ENCODE measurements around the gene SPTBN5. TPM values are rescaled to one million over a fixed set of nuclear protein-coding genes. Genes with fewer than 3 reads are reported as not detected.

The SPTBN5 gene
- total and polyA plus RNA-seq, 2 experiments from 2014 or later, result 0.57 to 1.1 TPM

DNA sequence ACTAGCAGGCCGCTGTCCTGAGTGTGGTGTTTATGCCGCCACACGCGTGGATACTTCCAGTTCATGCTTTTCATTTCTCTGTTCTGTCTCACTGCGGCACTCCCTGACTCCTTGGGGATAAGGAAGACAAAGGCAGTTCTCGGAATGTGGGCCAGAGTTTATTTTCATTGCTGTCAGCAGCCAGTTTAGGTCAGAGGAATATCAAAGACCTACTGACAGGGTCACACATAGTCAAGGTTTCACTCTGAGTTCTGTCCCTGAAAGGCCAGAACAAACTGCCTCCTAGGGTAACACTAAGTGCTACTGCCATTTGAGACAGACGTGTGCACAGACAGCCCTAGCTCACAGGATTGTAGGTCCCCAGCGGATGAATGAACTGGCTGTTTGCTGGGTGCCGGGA lies 27.3 kb upstream of the SPTBN5 start:
- H3K36me3 ChIP-seq (ENCODE audit: insufficient read depth), result 0 out of 2 replicates have a peak, but pooled peaks cover 5% of the 10 kb centered on the region
- H3K27me3 Mint-ChIP-seq (ENCODE audit: insufficient read depth, low read depth, poor library complexity), result peaks cover under 1% of the 10 kb centered on the region
- no peak overlapping the region for H3K27ac Mint-ChIP-seq
- TF ChIP-seq ZNF114 (CRISPR knock-in tag; IDR thresholded peaks at IDR 0.05), result no peak
- TF ChIP-seq CREB1 (CRISPR knock-in tag; IDR thresholded peaks at IDR 0.05; ENCODE audit: low read depth), result no peak
- TF ChIP-seq, protein P1, sequence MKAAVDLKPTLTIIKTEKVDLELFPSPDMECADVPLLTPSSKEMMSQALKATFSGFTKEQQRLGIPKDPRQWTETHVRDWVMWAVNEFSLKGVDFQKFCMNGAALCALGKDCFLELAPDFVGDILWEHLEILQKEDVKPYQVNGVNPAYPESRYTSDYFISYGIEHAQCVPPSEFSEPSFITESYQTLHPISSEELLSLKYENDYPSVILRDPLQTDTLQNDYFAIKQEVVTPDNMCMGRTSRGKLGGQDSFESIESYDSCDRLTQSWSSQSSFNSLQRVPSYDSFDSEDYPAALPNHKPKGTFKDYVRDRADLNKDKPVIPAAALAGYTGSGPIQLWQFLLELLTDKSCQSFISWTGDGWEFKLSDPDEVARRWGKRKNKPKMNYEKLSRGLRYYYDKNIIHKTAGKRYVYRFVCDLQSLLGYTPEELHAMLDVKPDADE (IDR thresholded peaks at IDR 0.05), result no peak
- TF ChIP-seq EZH2 (IDR thresholded peaks at IDR 0.05; ENCODE audit: low read depth, unreplicated experiment), result no peak
- TF ChIP-seq, protein P2, sequence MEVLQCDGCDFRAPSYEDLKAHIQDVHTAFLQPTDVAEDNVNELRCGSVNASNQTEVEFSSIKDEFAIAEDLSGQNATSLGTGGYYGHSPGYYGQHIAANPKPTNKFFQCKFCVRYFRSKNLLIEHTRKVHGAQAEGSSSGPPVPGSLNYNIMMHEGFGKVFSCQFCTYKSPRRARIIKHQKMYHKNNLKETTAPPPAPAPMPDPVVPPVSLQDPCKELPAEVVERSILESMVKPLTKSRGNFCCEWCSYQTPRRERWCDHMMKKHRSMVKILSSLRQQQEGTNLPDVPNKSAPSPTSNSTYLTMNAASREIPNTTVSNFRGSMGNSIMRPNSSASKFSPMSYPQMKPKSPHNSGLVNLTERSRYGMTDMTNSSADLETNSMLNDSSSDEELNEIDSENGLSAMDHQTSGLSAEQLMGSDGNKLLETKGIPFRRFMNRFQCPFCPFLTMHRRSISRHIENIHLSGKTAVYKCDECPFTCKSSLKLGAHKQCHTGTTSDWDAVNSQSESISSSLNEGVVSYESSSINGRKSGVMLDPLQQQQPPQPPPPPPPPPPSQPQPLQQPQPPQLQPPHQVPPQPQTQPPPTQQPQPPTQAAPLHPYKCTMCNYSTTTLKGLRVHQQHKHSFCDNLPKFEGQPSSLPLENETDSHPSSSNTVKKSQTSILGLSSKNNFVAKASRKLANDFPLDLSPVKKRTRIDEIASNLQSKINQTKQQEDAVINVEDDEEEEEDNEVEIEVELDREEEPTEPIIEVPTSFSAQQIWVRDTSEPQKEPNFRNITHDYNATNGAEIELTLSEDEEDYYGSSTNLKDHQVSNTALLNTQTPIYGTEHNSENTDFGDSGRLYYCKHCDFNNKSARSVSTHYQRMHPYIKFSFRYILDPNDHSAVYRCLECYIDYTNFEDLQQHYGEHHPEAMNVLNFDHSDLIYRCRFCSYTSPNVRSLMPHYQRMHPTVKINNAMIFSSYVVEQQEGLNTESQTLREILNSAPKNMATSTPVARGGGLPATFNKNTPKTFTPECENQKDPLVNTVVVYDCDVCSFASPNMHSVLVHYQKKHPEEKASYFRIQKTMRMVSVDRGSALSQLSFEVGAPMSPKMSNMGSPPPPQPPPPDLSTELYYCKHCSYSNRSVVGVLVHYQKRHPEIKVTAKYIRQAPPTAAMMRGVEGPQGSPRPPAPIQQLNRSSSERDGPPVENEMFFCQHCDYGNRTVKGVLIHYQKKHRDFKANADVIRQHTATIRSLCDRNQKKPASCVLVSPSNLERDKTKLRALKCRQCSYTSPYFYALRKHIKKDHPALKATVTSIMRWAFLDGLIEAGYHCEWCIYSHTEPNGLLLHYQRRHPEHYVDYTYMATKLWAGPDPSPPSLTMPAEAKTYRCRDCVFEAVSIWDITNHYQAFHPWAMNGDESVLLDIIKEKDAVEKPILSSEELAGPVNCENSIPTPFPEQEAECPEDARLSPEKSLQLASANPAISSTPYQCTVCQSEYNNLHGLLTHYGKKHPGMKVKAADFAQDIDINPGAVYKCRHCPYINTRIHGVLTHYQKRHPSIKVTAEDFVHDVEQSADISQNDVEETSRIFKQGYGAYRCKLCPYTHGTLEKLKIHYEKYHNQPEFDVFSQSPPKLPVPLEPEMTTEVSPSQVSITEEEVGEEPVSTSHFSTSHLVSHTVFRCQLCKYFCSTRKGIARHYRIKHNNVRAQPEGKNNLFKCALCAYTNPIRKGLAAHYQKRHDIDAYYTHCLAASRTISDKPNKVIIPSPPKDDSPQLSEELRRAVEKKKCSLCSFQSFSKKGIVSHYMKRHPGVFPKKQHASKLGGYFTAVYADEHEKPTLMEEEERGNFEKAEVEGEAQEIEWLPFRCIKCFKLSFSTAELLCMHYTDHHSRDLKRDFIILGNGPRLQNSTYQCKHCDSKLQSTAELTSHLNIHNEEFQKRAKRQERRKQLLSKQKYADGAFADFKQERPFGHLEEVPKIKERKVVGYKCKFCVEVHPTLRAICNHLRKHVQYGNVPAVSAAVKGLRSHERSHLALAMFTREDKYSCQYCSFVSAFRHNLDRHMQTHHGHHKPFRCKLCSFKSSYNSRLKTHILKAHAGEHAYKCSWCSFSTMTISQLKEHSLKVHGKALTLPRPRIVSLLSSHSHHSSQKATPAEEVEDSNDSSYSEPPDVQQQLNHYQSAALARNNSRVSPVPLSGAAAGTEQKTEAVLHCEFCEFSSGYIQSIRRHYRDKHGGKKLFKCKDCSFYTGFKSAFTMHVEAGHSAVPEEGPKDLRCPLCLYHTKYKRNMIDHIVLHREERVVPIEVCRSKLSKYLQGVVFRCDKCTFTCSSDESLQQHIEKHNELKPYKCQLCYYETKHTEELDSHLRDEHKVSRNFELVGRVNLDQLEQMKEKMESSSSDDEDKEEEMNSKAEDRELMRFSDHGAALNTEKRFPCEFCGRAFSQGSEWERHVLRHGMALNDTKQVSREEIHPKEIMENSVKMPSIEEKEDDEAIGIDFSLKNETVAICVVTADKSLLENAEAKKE (CRISPR knock-in tag; IDR thresholded peaks at IDR 0.05), result no peak
- TF ChIP-seq ZNF331 (CRISPR knock-in tag; IDR thresholded peaks at IDR 0.05; ENCODE audit: low read depth), result no peak
- TF ChIP-seq POLR2AphosphoS5 (IDR thresholded peaks at IDR 0.05; ENCODE audit: low read depth), result no peak
- TF ChIP-seq JUNB (IDR thresholded peaks at IDR 0.05; ENCODE audit: unreplicated experiment), result no peak
- TF ChIP-seq STAT1 (IDR thresholded peaks at IDR 0.05; ENCODE audit: unreplicated experiment), result no peak
- TF ChIP-seq, protein P3, sequence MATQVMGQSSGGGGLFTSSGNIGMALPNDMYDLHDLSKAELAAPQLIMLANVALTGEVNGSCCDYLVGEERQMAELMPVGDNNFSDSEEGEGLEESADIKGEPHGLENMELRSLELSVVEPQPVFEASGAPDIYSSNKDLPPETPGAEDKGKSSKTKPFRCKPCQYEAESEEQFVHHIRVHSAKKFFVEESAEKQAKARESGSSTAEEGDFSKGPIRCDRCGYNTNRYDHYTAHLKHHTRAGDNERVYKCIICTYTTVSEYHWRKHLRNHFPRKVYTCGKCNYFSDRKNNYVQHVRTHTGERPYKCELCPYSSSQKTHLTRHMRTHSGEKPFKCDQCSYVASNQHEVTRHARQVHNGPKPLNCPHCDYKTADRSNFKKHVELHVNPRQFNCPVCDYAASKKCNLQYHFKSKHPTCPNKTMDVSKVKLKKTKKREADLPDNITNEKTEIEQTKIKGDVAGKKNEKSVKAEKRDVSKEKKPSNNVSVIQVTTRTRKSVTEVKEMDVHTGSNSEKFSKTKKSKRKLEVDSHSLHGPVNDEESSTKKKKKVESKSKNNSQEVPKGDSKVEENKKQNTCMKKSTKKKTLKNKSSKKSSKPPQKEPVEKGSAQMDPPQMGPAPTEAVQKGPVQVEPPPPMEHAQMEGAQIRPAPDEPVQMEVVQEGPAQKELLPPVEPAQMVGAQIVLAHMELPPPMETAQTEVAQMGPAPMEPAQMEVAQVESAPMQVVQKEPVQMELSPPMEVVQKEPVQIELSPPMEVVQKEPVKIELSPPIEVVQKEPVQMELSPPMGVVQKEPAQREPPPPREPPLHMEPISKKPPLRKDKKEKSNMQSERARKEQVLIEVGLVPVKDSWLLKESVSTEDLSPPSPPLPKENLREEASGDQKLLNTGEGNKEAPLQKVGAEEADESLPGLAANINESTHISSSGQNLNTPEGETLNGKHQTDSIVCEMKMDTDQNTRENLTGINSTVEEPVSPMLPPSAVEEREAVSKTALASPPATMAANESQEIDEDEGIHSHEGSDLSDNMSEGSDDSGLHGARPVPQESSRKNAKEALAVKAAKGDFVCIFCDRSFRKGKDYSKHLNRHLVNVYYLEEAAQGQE (IDR thresholded peaks at IDR 0.05; ENCODE audit: unreplicated experiment), result no peak
- no peak for TF ChIP-seq EZH2phosphoT487 (IDR thresholded peaks at IDR 0.05; ENCODE audit: unreplicated experiment)
- TF ChIP-seq, protein P4, sequence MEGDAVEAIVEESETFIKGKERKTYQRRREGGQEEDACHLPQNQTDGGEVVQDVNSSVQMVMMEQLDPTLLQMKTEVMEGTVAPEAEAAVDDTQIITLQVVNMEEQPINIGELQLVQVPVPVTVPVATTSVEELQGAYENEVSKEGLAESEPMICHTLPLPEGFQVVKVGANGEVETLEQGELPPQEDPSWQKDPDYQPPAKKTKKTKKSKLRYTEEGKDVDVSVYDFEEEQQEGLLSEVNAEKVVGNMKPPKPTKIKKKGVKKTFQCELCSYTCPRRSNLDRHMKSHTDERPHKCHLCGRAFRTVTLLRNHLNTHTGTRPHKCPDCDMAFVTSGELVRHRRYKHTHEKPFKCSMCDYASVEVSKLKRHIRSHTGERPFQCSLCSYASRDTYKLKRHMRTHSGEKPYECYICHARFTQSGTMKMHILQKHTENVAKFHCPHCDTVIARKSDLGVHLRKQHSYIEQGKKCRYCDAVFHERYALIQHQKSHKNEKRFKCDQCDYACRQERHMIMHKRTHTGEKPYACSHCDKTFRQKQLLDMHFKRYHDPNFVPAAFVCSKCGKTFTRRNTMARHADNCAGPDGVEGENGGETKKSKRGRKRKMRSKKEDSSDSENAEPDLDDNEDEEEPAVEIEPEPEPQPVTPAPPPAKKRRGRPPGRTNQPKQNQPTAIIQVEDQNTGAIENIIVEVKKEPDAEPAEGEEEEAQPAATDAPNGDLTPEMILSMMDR (conservative IDR thresholded peaks at IDR 0.05; ENCODE audit: low read depth in 2 of 2), result no peak
- TF ChIP-seq NANOG (IDR thresholded peaks at IDR 0.05; ENCODE audit: borderline replicate concordance), result no peak
- H3K4me1 Mint-ChIP-seq, result peaks cover 4% of the 10 kb centered on the region; the same call in 2 of the 3 replicates
- 0 out of 2 replicates have a peak, but pooled peaks cover 7% of the 10 kb centered on the region for H3K79me2 ChIP-seq (replicated peaks; ENCODE audit: insufficient read depth)
- no peaks in the 10 kb centered on the region for H3K9me2 ChIP-seq (ENCODE audit: insufficient read depth)
- no peak overlapping the region for H3K4me3 ChIP-seq
- peaks cover 15% of the 10 kb centered on the region for H3K36me3 Mint-ChIP-seq (ENCODE audit: low read depth)
- H3K9me3 Mint-ChIP-seq, result no peaks in the 10 kb centered on the region
- DNase-seq (ENCODE audit: low spot score), result no peak
- no peak overlapping the region for H3K4me3 Mint-ChIP-seq
- H3K4me2 ChIP-seq, result no peak overlapping the region
- H3K27me3 ChIP-seq (ENCODE audit: insufficient read depth), result no peaks in the 10 kb centered on the region
- H3K27ac ChIP-seq (ENCODE audit: low read depth), result no peak overlapping the region
- no peaks in the 10 kb centered on the region for H3K4me1 ChIP-seq (ENCODE audit: insufficient read depth)
- H4K20me1 ChIP-seq (replicated peaks; ENCODE audit: insufficient read depth), result peaks cover 14% of the 10 kb centered on the region
- H2AFZ ChIP-seq, result no peak overlapping the region
- no peaks in the 10 kb centered on the region for H3F3A ChIP-seq (replicated peaks; ENCODE audit: low read depth)
- ATAC-seq, result no peak
